OCI-LY3 (cell line): ENCODE data around the gene NDUFB2.

Source experiments
- CTCF ChIP-seq: fragments of 200-600, 300-600 bp; sonication (generic); IDR thresholded peaks from 2 replicates; pipeline ENCODE4 v1.5.1; 2014; ENCODE audit warnings: antibody characterized with exemption, low read length, low read depth
- EZH2phosphoT487 ChIP-seq: fragments of 200-600 bp; shearing (Covaris generic); IDR thresholded peaks from 2 replicates; pipeline ENCODE4 v1.6.1; 2018; ENCODE audit warnings: antibody characterized with exemption, mixed run types, low read depth

- TF ChIP-seq EZH2phosphoT487 (no peak), CTCF (no peak)
Measured at GRCh38 chr7:140732416-140732815, 35.9 kb downstream of the NDUFB2 start.
